AG09309 (cell line): ENCODE results near the gene KLF17.

ENCODE experiments used
- DNase-seq: peaks from one replicate; pipeline ENCODE4 v3.0.0-alpha.2; 2010; ENCODE audit warnings: low read depth
- H3K4me3 ChIP-seq: 2 replicates; pipeline ENCODE4 v1.5.1; 2011; ENCODE audit warnings: mild to moderate bottlenecking, low read depth, low read length, moderate library complexity; ENCODE audit not compliant: control insufficient read depth
- CTCF ChIP-seq: IDR thresholded peaks from 2 replicates; pipeline ENCODE4 v1.5.1; 2011; ENCODE audit warnings: mild to moderate bottlenecking, low read depth, low read length, inconsistent platforms; ENCODE audit not compliant: insufficient read depth, control insufficient read depth; ENCODE audit errors: missing control alignments

KLF17 gene

GRCh38 chr1:44118682-44119081 is at the start of gene KLF17:
KLF17 (plus strand) TSS chr1:44118821; CDS start chr1:44118908, 87 bp downstream.
- no peak for TF ChIP-seq CTCF
- DNase-seq: no peak
- no peak within 1 kb of the TSS for H3K4me3 ChIP-seq

GRCh38 chr1:44071461-44071860 is 47.2 kb upstream of the KLF17 start:
- DNase-seq: no peak
- TF ChIP-seq CTCF: no peak
- no peak overlapping the region for H3K4me3 ChIP-seq

GRCh38 chr1:44072204-44072603 is 46.4 kb upstream of the KLF17 start:
- TF ChIP-seq CTCF: no peak
- DNase-seq: peak; percentile 82

GRCh38 chr1:44072821-44073220 is 45.8 kb upstream of the KLF17 start:
- DNase-seq: no peak
- no peak for TF ChIP-seq CTCF
- H3K4me3 ChIP-seq: no peak overlapping the region

More at GRCh38 chr1:44072204-44072603, 46.4 kb upstream of the KLF17 start:
- no peak overlapping the region for H3K4me3 ChIP-seq

GRCh38 chr1:44073528-44073927 is 45.1 kb upstream of the KLF17 start:
- no peak overlapping the region for H3K4me3 ChIP-seq
- no peak for DNase-seq
- no peak for TF ChIP-seq CTCF

GRCh38 chr1:44074415-44074814 is 44.2 kb upstream of the KLF17 start:
- no peak for DNase-seq
- no peak overlapping the region for H3K4me3 ChIP-seq
- no peak for TF ChIP-seq CTCF

GRCh38 chr1:44076066-44076465 is 42.6 kb upstream of the KLF17 start:
- DNase-seq: no peak
- TF ChIP-seq CTCF: no peak
- no peak overlapping the region for H3K4me3 ChIP-seq
